Lower leg skin (tissue), 3 donors: ENCODE measurements around the gene VPS13D.

Source experiments
- POLR2A ChIP-seq, 2 donors: fragments of 450-650 bp; IDR thresholded peaks; one replicate each; pipeline ENCODE4 v1.6.1; 2016 to 2017; ENCODE audit warnings: antibody characterized with exemption in 2 of 2, mild to moderate bottlenecking in 1 of 2, moderate library complexity in 1 of 2
- TF ChIP-seq, protein P1 (sequence below), 3 donors: fragments of 450-650 bp; IDR thresholded peaks; one replicate each; pipeline ENCODE4 v1.5.1; 2016; ENCODE audit warnings: antibody characterized with exemption in 3 of 3, mild to moderate bottlenecking in 3 of 3, moderate library complexity in 2 of 3

DNA sequence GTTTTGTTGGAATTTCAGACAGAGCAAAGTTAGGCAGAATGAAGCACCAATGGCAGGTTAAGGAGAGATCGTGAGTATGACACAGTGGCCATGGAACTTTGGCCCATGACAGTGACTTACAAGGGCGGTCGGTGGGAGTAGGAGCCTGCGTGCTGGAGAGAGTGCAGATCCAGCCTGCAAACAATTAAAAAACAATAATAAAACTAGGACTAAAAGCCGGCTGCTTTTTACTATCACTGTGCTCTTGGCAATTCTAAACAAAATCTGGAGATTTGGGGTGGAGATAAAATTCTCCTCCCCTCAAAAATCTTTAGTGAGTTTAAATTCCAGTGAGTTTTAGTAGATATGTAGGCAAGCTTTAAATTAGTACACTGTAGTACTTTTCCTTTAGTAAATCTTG, 291.3 kb downstream of the VPS13D start:
- TF ChIP-seq, protein P1, sequence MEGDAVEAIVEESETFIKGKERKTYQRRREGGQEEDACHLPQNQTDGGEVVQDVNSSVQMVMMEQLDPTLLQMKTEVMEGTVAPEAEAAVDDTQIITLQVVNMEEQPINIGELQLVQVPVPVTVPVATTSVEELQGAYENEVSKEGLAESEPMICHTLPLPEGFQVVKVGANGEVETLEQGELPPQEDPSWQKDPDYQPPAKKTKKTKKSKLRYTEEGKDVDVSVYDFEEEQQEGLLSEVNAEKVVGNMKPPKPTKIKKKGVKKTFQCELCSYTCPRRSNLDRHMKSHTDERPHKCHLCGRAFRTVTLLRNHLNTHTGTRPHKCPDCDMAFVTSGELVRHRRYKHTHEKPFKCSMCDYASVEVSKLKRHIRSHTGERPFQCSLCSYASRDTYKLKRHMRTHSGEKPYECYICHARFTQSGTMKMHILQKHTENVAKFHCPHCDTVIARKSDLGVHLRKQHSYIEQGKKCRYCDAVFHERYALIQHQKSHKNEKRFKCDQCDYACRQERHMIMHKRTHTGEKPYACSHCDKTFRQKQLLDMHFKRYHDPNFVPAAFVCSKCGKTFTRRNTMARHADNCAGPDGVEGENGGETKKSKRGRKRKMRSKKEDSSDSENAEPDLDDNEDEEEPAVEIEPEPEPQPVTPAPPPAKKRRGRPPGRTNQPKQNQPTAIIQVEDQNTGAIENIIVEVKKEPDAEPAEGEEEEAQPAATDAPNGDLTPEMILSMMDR (IDR thresholded peaks at IDR 0.05): no peak
- TF ChIP-seq POLR2A (IDR thresholded peaks at IDR 0.05): no peak
